Right lobe of liver (tissue), 6 donors: Measurements from ENCODE around the gene PIP5K1B. TPM values are rescaled to one million over a fixed set of nuclear protein-coding genes. Genes with fewer than 3 reads are reported as not detected.

ENCODE experiments used
- ATAC-seq, 4 donors: fragments of 200-7000 bp; cut with Tn5 transposase; one replicate each; pipeline ENCODE4 v1.9.1; 2020; ENCODE audit warnings: mild to moderate bottlenecking in 4 of 4, moderate library complexity in 4 of 4
- DNase-seq, 3 donors: peaks; one replicate each; pipeline ENCODE4 v3.0.0-alpha.2; 2020
- H3K27ac ChIP-seq, 3 donors: fragments of 200-600 bp; one replicate each; pipeline ENCODE4 v1.8.0; 2022
- H3K27me3 ChIP-seq, 2 donors: fragments of 200-600 bp; one replicate each; pipeline ENCODE4 v1.8.0; 2022
- H3K36me3 ChIP-seq, 4 donors: fragments of 200-600 bp; sonication (generic) in 1 of 4; one replicate each; pipeline versions ENCODE4 v1.5.1 to v1.8.0; 2017 to 2022; ENCODE audit warnings: control low read depth in 1 of 4
- H3K4me1 ChIP-seq, 4 donors: fragments of 200-600 bp; sonication (generic) in 1 of 4; one replicate each; pipeline versions ENCODE4 v1.5.1 to v1.8.0; 2017 to 2022; ENCODE audit warnings: control low read depth in 1 of 4
- H3K4me3 ChIP-seq, 3 donors: fragments of 200-600 bp; one replicate each; pipeline ENCODE4 v1.8.0; 2022
- H3K9me3 ChIP-seq, 4 donors: fragments of 200-600 bp; sonication (generic) in 1 of 4; one replicate each; pipeline versions ENCODE4 v1.5.1 to v1.8.0; 2017 to 2022; ENCODE audit warnings: control low read depth in 1 of 4
- CTCF ChIP-seq, 4 donors: fragments of 200-600 bp in 3 of 4; fragments of 450-650 bp in 1 of 4; IDR thresholded peaks; one replicate each; pipeline versions ENCODE4 v1.5.1 to v1.8.0; 2016 to 2022; ENCODE audit warnings: antibody characterized with exemption in 4 of 4, mild to moderate bottlenecking in 2 of 4
- POLR2A ChIP-seq: fragments of 450-650 bp; IDR thresholded peaks from one replicate; pipeline ENCODE4 v1.6.1; 2017; ENCODE audit warnings: antibody characterized with exemption, mild to moderate bottlenecking
- WGBS: methylation state at CpG from one replicate; pipeline ENCODE4 v1.1.6; 2018; ENCODE audit warnings: low coverage, low lambda C conversion rate; ENCODE audit not compliant: insufficient coverage; ENCODE audit errors: missing lambda C conversion rate; 5-methylcytosine and 5-hydroxymethylcytosine counted together
- intact Hi-C, 2 donors: fragments of 100-400 bp; cut with DNase I; formaldehyde crosslinking; loops; one replicate each; pipeline versions ENCODE4 v1.11.2 to v1.14.1; 2022
- total RNA-seq, 6 experiments: library from RNA; depleted of rRNA in 2 of 6; stranded (reverse); fragments of >200 nt in 2 of 6; fragmentation: NEBNext Ultra II Directional in 3 of 6; extraction: Animal tissue kit (Norgen Biotek cat#: 25700) in 3 of 6; gene quantifications; one replicate each; pipeline versions ENCODE4 v1.1.0 to v1.2.4, GENCODE V29; 2016 to 2023
- donor health status: DM: no; HTN: yes; CAD: no.
- donor health status: DM: no; HTN: no; CAD: no.
- donor health status: DM: no; HTN: no; CAD: no.
- donor health status: DM: no; HTN: yes; CAD: no.
- donor health status: DM: no; HTN: yes; CAD: no.

Gene PIP5K1B
- total RNA-seq, 6 experiments from 2014 or later = 0.27 to 0.71 TPM; not detected in 4

- H3K4me3 ChIP-seq = no peak overlapping the region
- no peaks in the 10 kb centered on the region for H3K36me3 ChIP-seq
- DNase-seq (no peak), ATAC-seq (no peak)
- intact Hi-C loops = no loop called here
- WGBS = 53% methylated on average over 7 of the region's 7 CpGs
- no peaks in the 10 kb centered on the region for H3K27me3 ChIP-seq
- H3K9me3 ChIP-seq = no peaks in the 10 kb centered on the region
- no peaks in the 10 kb centered on the region for H3K4me1 ChIP-seq
- H3K27ac ChIP-seq = no peak overlapping the region
- TF ChIP-seq CTCF (IDR thresholded peaks at IDR 0.05) (no peak), POLR2A (no peak)
These were observed 15.7 kb downstream of the PIP5K1B start for GRCh38 chr9:68720656-68721313.

GRCh38 chr9:68721666-68722330 is 16.8 kb downstream of the PIP5K1B start:
- Histone ChIP-seq H3K36me3 (no peaks in the 10 kb centered on the region), H3K4me1 (no peaks in the 10 kb centered on the region), H3K9me3 (no peaks in the 10 kb centered on the region), H3K27me3 (no peaks in the 10 kb centered on the region), H3K4me3 (no peak overlapping the region), H3K27ac (no peak overlapping the region)
- intact Hi-C loops = no loop called here
- DNase-seq = no peak
- ATAC-seq = no peak
- TF ChIP-seq POLR2A = no peak
- TF ChIP-seq CTCF (IDR thresholded peaks at IDR 0.05) = no peak
- WGBS = 66% methylated on average over 8 of the region's 8 CpGs

GRCh38 chr9:68725070-68725469 is 20.0 kb downstream of the PIP5K1B start:
- H3K27ac ChIP-seq = no peak overlapping the region
- ATAC-seq = no peak
- intact Hi-C loops = no loop called here

GRCh38 chr9:68726489-68726888 is 21.4 kb downstream of the PIP5K1B start:
- no peaks in the 10 kb centered on the region for H3K9me3 ChIP-seq
- no peaks in the 10 kb centered on the region for H3K27me3 ChIP-seq
- TF ChIP-seq CTCF (IDR thresholded peaks at IDR 0.05) = no peak
- no peak for TF ChIP-seq POLR2A
- no peak overlapping the region for H3K27ac ChIP-seq
- no peaks in the 10 kb centered on the region for H3K4me1 ChIP-seq
- no peaks in the 10 kb centered on the region for H3K36me3 ChIP-seq
- intact Hi-C loops = no loop called here
- DNase-seq = no peak
- H3K4me3 ChIP-seq = no peak overlapping the region
- WGBS = 50% methylated on average over 5 of the region's 5 CpGs
- ATAC-seq = no peak

More at GRCh38 chr9:68725070-68725469, 20.0 kb downstream of the PIP5K1B start:
- Histone ChIP-seq H3K9me3 (no peaks in the 10 kb centered on the region), H3K4me1 (no peaks in the 10 kb centered on the region), H3K36me3 (no peaks in the 10 kb centered on the region), H3K27me3 (no peaks in the 10 kb centered on the region), H3K4me3 (no peak overlapping the region)
- TF ChIP-seq POLR2A = no peak
- WGBS = 34% methylated on average over 3 of the region's 3 CpGs
- DNase-seq = no peak

- no peaks in the 10 kb centered on the region for H3K36me3 ChIP-seq
- H3K27ac ChIP-seq = no peak overlapping the region
- no peak overlapping the region for H3K4me3 ChIP-seq
- no peaks in the 10 kb centered on the region for H3K27me3 ChIP-seq
- DNase-seq (no peak), ATAC-seq (no peak)
- H3K9me3 ChIP-seq = no peaks in the 10 kb centered on the region
- WGBS = 61% methylated on average over 2 of the region's 2 CpGs
- no peaks in the 10 kb centered on the region for H3K4me1 ChIP-seq
- no peak for TF ChIP-seq POLR2A
- TF ChIP-seq CTCF (IDR thresholded peaks at IDR 0.05) = no peak
- intact Hi-C loops = no loop called here
These were observed 22.6 kb downstream of the PIP5K1B start for GRCh38 chr9:68727636-68728035.
